Activated naive CD4-positive, alpha-beta T cell treated with anti-CD3 and anti-CD28 coated beads, Interleukin-2, amount 50 U/mL, for 72 hours (primary cell): ENCODE measurements around the gene SYT6. TPM values are rescaled to one million over a fixed set of nuclear protein-coding genes. Genes with fewer than 3 reads are reported as not detected.

Source experiments
- ATAC-seq, 2 donors: fragments of 150-1000 bp; cut with Tn5 transposase; 2 replicates each; pipeline ENCODE4 v1.10.0; 2021; ENCODE audit warnings: mild to moderate bottlenecking in 2 of 2, moderate library complexity in 2 of 2
- DNase-seq, 2 donors: peaks; one replicate each; pipeline ENCODE4 v3.0.0; 2021 to 2022; ENCODE audit warnings: low spot score in 2 of 2
- H3K27ac Mint-ChIP-seq, 2 donors: one replicate each; pipeline ENCODE4 v1.8.0; 2022; ENCODE audit warnings: mild to moderate bottlenecking in 2 of 2, mixed read lengths in 2 of 2
- H3K36me3 Mint-ChIP-seq, 2 donors: one replicate each; pipeline ENCODE4 v1.8.0; 2022; ENCODE audit warnings: mixed read lengths in 2 of 2
- H3K9me3 Mint-ChIP-seq, 2 donors: one replicate each; pipeline ENCODE4 v1.8.0; 2022; ENCODE audit warnings: mixed read lengths in 2 of 2
- total RNA-seq, 2 donors: library from RNA; stranded (reverse); gene quantifications; one replicate each; pipeline ENCODE4 v1.2.3, GENCODE V29; 2022

The SYT6 gene
- total RNA-seq, 2 donors from 2014 or later: 0.11 TPM; not detected in 1

GRCh38 chr1:114090738-114091505, 62.7 kb downstream of the SYT6 start:
- ATAC-seq (peak in 1 of 2 donors; percentile 74), DNase-seq (no peak)
- no peaks in the 10 kb centered on the region for H3K9me3 Mint-ChIP-seq

DNA sequence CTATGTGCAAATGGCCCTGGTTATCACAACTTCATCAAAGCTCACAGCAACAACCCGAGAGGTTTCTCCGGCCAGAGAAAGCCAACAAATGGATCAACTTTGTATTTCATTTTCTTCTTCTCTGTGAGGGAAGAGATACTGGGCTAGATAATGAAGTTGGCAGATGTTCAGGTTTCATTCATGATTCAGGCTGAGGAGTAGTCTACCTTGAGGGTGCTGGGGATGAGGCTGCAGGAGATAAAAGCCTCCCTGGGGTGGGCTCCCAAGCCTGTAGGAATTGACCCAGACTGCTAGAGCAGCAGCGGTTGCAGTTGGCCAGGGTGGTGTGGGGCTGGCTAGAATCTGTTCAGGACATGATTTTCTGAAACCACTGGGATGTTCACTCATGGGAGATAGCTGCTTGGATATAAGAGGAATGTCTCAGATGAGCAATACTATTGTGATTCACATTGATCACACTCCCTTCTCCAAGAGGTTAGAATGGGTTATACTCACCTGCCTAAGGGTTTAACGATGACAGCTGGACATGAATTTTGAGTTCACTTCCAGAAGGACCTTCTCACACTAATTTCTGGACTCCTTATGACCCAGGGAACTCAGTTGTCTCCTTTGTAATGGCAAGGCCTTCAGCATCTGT, 64.0 kb downstream of the SYT6 start:
- ATAC-seq: no peak
- no peak overlapping the region for H3K27ac Mint-ChIP-seq
- DNase-seq: no peak
- no peaks in the 10 kb centered on the region for H3K9me3 Mint-ChIP-seq
- no peaks in the 10 kb centered on the region for H3K36me3 Mint-ChIP-seq

More at GRCh38 chr1:114090738-114091505, 62.7 kb downstream of the SYT6 start:
- H3K27ac Mint-ChIP-seq: no peak overlapping the region
- H3K36me3 Mint-ChIP-seq: no peaks in the 10 kb centered on the region

DNA sequence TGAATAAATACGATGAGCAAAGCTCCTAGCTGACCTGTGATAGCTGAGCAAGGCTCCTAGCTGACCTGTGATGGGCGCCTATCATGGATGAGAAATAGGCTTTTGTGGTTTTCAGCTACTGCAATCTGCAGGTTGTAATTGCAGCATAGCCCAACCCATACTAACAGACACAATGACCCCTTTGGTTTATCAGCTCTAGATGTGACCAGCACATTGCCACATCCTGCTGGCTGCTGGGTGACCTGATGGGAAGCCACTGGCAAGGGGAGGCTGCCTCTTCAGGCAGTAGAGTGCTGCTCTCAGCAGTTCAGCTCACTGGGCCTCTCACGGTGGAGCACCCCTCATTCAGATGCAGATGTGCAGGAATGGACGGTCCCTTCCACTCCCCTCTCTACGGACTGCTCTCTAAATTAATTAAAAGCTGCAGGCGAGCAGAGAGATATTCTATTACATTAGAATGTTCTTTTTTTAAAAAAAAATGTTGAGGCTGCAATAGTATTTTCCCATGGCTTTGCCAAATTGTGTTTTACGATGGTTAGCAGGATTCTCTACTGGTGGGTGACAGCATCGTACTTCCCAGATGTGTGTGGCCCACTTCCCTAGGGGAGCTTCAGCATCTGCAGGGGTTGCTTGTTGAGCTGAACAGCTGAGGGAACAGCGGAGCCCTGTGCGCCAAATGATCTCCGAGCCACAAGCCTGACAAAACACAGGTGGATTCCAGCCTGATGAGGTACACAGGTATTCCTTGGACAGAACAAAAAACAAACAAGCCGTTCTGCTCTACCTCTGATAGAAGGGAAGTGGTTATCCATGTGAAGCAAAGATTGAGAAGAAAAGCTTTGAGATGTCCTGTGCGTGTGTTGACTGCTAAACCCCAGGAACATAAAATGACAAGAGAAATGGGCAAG, 65.0 kb downstream of the SYT6 start:
- ATAC-seq (no peak), DNase-seq (no peak)
- no peak overlapping the region for H3K27ac Mint-ChIP-seq
- no peaks in the 10 kb centered on the region for H3K9me3 Mint-ChIP-seq
- no peaks in the 10 kb centered on the region for H3K36me3 Mint-ChIP-seq

DNA sequence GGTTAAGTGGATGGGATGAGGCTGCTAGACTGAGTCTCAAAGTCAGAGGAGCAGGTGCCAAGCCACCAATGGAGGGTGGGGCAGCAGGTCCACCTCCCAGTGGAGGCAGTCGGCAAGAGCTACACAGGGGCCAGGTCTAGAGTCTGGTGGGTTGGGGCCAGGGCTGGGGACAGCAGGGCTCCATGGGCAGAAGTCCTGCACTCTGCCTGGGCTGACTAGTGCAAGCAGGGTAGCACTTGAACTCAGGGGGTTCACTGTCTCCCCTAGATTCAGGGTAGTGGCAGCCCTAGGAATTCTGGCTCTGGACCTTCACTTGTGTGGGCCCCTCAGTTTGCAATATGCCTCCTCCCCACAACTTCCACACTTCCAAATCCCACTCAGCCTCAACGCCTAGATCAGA, 66.2 kb downstream of the SYT6 start:
- DNase-seq (no peak), ATAC-seq (no peak)
- Mint-ChIP-seq H3K36me3 (no peaks in the 10 kb centered on the region), H3K27ac (no peak overlapping the region), H3K9me3 (no peaks in the 10 kb centered on the region)

GRCh38 chr1:114086601-114087368, 66.9 kb downstream of the SYT6 start:
- no peak overlapping the region for H3K27ac Mint-ChIP-seq
- DNase-seq: no peak
- H3K36me3 Mint-ChIP-seq: no peaks in the 10 kb centered on the region
- no peak for ATAC-seq
- no peaks in the 10 kb centered on the region for H3K9me3 Mint-ChIP-seq

GRCh38 chr1:114082867-114083585, 70.6 kb downstream of the SYT6 start:
- Mint-ChIP-seq H3K9me3 (no peaks in the 10 kb centered on the region), H3K36me3 (no peaks in the 10 kb centered on the region), H3K27ac (no peak overlapping the region)
- DNase-seq (no peak), ATAC-seq (no peak)

DNA sequence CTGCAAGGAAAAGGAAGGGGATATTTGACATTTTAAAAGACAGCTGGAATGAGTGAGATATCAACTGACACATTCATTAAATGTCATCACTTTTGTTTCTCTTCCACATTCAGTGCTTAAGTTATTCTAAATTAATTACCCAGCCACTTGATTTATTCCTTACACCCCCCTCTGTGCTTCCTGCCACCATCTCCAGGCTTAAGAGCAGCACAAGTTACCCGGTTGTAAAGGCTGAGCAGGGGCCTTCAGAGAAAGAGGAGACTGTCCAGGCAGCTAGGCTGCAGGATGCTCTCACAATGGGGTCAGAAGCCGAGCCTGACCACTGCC, 71.4 kb downstream of the SYT6 start:
- H3K9me3 Mint-ChIP-seq: no peaks in the 10 kb centered on the region
- H3K27ac Mint-ChIP-seq: no peak overlapping the region
- no peak for ATAC-seq

GRCh38 chr1:114081437-114082303, 72.0 kb downstream of the SYT6 start:
- no peak overlapping the region for H3K27ac Mint-ChIP-seq
- DNase-seq (no peak), ATAC-seq (no peak)
- H3K36me3 Mint-ChIP-seq: no peaks in the 10 kb centered on the region
- H3K9me3 Mint-ChIP-seq: no peaks in the 10 kb centered on the region

More for the DNA sequence above, 71.4 kb downstream of the SYT6 start:
- DNase-seq: no peak
- H3K36me3 Mint-ChIP-seq: no peaks in the 10 kb centered on the region

GRCh38 chr1:114080511-114081436, 72.9 kb downstream of the SYT6 start:
- no peak for DNase-seq
- no peak for ATAC-seq
- Mint-ChIP-seq H3K27ac (peak overlapping the region in 1 of 2 donors; percentile 33), H3K36me3 (no peaks in the 10 kb centered on the region), H3K9me3 (no peaks in the 10 kb centered on the region)

GRCh38 chr1:114079596-114080190, 74.0 kb downstream of the SYT6 start:
- ATAC-seq: no peak
- no peaks in the 10 kb centered on the region for H3K36me3 Mint-ChIP-seq
- DNase-seq: no peak
- no peaks in the 10 kb centered on the region for H3K9me3 Mint-ChIP-seq
- no peak overlapping the region for H3K27ac Mint-ChIP-seq

GRCh38 chr1:114078116-114078515, 75.6 kb downstream of the SYT6 start:
- ATAC-seq (no peak), DNase-seq (no peak)
- Mint-ChIP-seq H3K36me3 (no peaks in the 10 kb centered on the region), H3K27ac (no peak overlapping the region), H3K9me3 (no peaks in the 10 kb centered on the region)

GRCh38 chr1:114077188-114077587, 76.5 kb downstream of the SYT6 start:
- peaks cover 0 to 1% of the 10 kb centered on the region in 2 donors for H3K36me3 Mint-ChIP-seq
- ATAC-seq (no peak), DNase-seq (no peak)
- H3K27ac Mint-ChIP-seq: no peak overlapping the region
- peaks cover 0 to 4% of the 10 kb centered on the region in 2 donors for H3K9me3 Mint-ChIP-seq

GRCh38 chr1:114076308-114076707, 77.4 kb downstream of the SYT6 start:
- no peak for DNase-seq
- Mint-ChIP-seq H3K9me3 (peaks cover 0 to 11% of the 10 kb centered on the region in 2 donors), H3K36me3 (peaks cover 0 to 6% of the 10 kb centered on the region in 2 donors), H3K27ac (no peak overlapping the region)
- no peak for ATAC-seq
